Breast epithelium (tissue), 4 donors: ENCODE results near the gene BUB1. TPM values are rescaled to one million over a fixed set of nuclear protein-coding genes. Genes with fewer than 3 reads are reported as not detected.

Experiments used
- DNase-seq, 2 donors: peaks; one replicate each; pipeline ENCODE4 v3.0.0-alpha.2; 2019; ENCODE audit warnings: low spot score in 2 of 2
- H3K27ac ChIP-seq, 2 donors: fragments of 200-600 bp; sonication (generic) in 1 of 2; one replicate each; pipeline ENCODE4 v1.5.1; 2016 to 2019; ENCODE audit warnings: mild to moderate bottlenecking in 1 of 2
- H3K27me3 ChIP-seq, 2 donors: fragments of 200-600 bp; sonication (generic) in 1 of 2; one replicate each; pipeline versions ENCODE4 v1.5.1 to v1.6.0; 2017 to 2019; ENCODE audit warnings: control low read depth in 1 of 2, mild to moderate bottlenecking in 1 of 2
- H3K36me3 ChIP-seq: fragments of 200-600 bp; one replicate; pipeline ENCODE4 v1.5.1; 2019
- H3K4me1 ChIP-seq, 2 donors: fragments of 200-600 bp; sonication (generic); one replicate each; pipeline ENCODE4 v1.5.1; 2016 to 2019; ENCODE audit warnings: control low read depth in 1 of 2
- H3K4me3 ChIP-seq, 3 donors: fragments of 200-600 bp; sonication (generic); 1 replicate in 2 of 3; 2 replicates in 1 of 3; pipeline ENCODE4 v1.5.1; 2016 to 2019; ENCODE audit warnings: mild to moderate bottlenecking in 3 of 3, moderate library complexity in 2 of 3
- H3K9me3 ChIP-seq, 2 donors: fragments of 200-600 bp; sonication (generic) in 1 of 2; one replicate each; pipeline ENCODE4 v1.5.1; 2016 to 2019; ENCODE audit warnings: control low read depth in 1 of 2
- POLR2A ChIP-seq: fragments of 450-650 bp; IDR thresholded peaks from one replicate; pipeline ENCODE4 v1.6.1; 2016; ENCODE audit warnings: antibody characterized with exemption, mild to moderate bottlenecking, moderate library complexity
- POLR2AphosphoS5 ChIP-seq, 3 donors: sonication (generic); formaldehyde crosslinking; IDR thresholded peaks; one replicate each; pipeline ENCODE4 v1.6.1; 2017; ENCODE audit warnings: antibody characterized with exemption in 3 of 3
- intact Hi-C: fragments of 100-400 bp; cut with DNase I; formaldehyde crosslinking; loops from one replicate; pipeline ENCODE4 v1.15.1; 2023; ENCODE audit warnings: low total_unique reads
- total RNA-seq, 3 donors: library from RNA; depleted of rRNA; stranded (reverse); fragments of >200 nt; gene quantifications; one replicate each; pipeline ENCODE4 v1.1.0, GENCODE V29; 2016
- TF ChIP-seq, protein P1 (sequence below), 3 donors: fragments of 450-650 bp; IDR thresholded peaks; one replicate each; pipeline ENCODE4 v1.5.1; 2016 to 2017; ENCODE audit warnings: antibody characterized with exemption in 3 of 3, mild to moderate bottlenecking in 3 of 3, moderate library complexity in 3 of 3

BUB1 gene
- total RNA-seq, 3 donors from 2014 or later: 0.66 to 2.5 (median 2.2) TPM

DNA sequence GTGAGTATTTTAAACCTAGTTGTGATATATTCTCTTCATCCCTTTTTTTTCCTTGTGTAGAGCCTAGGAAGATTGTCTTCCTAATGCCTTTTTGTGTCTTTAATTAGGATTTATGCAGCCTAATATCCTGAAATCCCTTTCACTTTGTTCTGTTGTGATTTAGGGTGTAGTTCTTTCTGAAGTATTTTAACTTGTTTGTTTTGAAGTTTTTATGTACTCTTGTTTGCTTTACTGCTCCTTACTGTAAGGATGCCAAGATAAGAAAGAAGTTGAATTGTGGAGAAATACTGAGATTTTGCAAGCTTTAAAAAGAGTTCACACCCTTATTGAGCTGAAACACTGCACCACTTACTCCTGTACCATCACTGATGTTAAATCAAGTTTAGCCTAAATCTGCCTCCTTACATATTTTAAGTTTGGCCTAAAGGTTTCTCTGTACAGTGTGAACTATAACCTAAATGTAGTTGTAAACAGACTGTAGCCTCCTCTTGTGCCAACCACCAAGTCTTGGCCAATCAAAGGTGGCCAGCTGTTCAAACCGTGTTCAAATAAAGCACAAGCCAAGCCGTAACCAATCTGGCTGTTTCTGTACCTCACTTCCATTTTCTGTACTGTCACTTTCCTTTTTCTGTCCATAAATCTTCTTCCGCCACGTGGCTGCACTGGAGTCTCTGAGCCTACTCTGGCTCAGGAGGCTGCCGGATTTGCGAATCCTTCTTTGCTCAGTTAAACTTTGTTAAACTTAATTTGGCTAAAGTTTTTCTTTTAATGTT lies 36.8 kb upstream of the BUB1 start:
- no peak for TF ChIP-seq POLR2AphosphoS5 (IDR thresholded peaks at IDR 0.05)
- TF ChIP-seq, protein P1, sequence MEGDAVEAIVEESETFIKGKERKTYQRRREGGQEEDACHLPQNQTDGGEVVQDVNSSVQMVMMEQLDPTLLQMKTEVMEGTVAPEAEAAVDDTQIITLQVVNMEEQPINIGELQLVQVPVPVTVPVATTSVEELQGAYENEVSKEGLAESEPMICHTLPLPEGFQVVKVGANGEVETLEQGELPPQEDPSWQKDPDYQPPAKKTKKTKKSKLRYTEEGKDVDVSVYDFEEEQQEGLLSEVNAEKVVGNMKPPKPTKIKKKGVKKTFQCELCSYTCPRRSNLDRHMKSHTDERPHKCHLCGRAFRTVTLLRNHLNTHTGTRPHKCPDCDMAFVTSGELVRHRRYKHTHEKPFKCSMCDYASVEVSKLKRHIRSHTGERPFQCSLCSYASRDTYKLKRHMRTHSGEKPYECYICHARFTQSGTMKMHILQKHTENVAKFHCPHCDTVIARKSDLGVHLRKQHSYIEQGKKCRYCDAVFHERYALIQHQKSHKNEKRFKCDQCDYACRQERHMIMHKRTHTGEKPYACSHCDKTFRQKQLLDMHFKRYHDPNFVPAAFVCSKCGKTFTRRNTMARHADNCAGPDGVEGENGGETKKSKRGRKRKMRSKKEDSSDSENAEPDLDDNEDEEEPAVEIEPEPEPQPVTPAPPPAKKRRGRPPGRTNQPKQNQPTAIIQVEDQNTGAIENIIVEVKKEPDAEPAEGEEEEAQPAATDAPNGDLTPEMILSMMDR (IDR thresholded peaks at IDR 0.05): no peak
- no peak for DNase-seq
- no peak overlapping the region for H3K4me3 ChIP-seq
- H3K9me3 ChIP-seq: no peaks in the 10 kb centered on the region
- intact Hi-C loops: no loop called here
- no peak overlapping the region for H3K27ac ChIP-seq
- peaks cover 0 to 8% of the 10 kb centered on the region in 2 donors for H3K27me3 ChIP-seq
- H3K36me3 ChIP-seq: no peaks in the 10 kb centered on the region
- H3K4me1 ChIP-seq: no peaks in the 10 kb centered on the region

DNA sequence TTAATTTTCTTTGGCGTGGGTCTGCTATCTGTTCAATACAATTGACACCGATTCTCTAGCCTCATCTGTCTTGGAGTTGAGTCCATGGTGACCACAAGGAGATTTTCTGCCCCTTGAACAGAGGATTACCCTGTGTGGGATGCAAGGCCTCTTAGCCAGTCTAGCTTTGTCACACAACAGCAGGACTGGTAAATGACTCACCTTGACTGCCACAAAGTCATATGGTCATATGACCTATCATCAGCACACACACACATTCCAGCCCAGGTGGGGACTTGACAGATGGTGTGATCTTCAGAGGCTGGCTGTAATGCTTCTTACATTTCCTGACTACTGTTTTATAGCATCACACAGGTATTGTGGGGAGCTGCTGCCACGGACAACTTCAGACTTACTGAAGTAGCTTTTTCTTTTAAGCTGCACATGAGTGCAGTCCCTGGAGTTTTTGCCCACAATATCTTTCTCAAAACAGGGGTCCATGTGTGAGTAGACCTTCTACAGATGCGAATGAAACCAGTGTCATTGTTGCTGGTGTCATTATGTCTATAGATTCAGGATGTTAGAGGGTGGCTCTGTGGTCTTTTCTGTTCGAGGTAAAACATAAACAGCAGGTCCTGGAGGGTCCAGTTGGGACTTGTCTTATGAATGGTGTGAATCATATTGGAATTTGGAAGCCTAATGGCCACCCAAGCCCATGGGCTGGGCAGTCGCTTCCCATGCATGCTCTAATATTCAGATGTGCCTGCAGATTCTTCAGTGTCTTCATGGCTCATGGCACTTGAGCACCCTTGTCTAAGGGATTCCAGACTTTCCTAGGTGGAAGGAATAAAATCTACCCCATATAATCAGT lies 35.9 kb upstream of the BUB1 start:
- intact Hi-C loops: no loop called here
- DNase-seq: no peak
- Histone ChIP-seq H3K9me3 (no peaks in the 10 kb centered on the region), H3K27me3 (peaks cover 0 to 8% of the 10 kb centered on the region in 2 donors), H3K36me3 (no peaks in the 10 kb centered on the region), H3K4me1 (no peaks in the 10 kb centered on the region), H3K4me3 (no peak overlapping the region), H3K27ac (no peak overlapping the region)
- no peak for TF ChIP-seq POLR2A
- TF ChIP-seq POLR2AphosphoS5 (IDR thresholded peaks at IDR 0.05): no peak

DNA sequence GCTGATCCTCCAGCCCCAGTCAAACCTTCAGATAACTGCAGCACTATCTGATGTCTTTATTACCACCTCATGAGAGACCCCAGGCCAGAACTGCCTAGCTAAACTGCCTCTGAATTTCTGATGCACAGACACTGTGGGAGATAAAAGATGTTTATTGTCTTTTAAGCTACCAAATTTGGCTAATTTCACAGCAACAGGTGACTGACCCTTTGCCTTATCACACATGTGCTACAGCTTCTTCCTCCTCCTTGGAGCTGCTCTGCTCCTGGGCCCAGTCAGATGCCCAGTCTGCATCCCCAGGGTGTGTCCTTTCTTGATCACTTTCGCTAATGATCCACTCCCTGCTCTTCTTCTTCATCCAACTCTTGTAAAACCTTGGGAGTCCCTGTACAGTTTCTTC lies 34.9 kb upstream of the BUB1 start:
- no peaks in the 10 kb centered on the region for H3K9me3 ChIP-seq
- peaks cover 0 to 8% of the 10 kb centered on the region in 2 donors for H3K27me3 ChIP-seq
- no peak overlapping the region for H3K27ac ChIP-seq
- H3K4me3 ChIP-seq: no peak overlapping the region
- no peaks in the 10 kb centered on the region for H3K36me3 ChIP-seq
- DNase-seq: no peak
- TF ChIP-seq POLR2A (no peak), POLR2AphosphoS5 (IDR thresholded peaks at IDR 0.05) (no peak)
- TF ChIP-seq, protein P1 (IDR thresholded peaks at IDR 0.05): no peak
- intact Hi-C loops: no loop called here
- H3K4me1 ChIP-seq: no peaks in the 10 kb centered on the region

DNA sequence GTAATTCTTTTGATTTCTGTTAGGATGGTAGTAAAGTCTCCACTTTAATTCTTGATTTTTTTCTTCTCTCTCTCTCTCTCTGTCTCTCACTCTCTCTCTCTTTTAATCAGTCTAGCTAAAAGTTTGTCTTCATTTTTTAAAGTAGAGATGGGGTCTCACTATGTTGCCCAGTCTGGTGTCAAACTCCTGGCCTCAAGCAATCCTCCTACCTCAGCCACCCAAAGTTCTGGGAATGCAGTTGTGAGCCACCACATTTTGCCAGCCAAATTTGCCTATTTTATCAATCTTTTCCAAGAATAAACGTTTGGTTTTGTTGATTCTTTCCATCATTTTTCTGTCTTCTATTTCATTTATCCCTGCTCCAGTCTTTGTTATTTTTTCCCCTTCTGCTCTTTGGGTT lies 30.6 kb upstream of the BUB1 start:
- H3K27ac ChIP-seq: no peak overlapping the region
- intact Hi-C loops: no loop called here

DNA sequence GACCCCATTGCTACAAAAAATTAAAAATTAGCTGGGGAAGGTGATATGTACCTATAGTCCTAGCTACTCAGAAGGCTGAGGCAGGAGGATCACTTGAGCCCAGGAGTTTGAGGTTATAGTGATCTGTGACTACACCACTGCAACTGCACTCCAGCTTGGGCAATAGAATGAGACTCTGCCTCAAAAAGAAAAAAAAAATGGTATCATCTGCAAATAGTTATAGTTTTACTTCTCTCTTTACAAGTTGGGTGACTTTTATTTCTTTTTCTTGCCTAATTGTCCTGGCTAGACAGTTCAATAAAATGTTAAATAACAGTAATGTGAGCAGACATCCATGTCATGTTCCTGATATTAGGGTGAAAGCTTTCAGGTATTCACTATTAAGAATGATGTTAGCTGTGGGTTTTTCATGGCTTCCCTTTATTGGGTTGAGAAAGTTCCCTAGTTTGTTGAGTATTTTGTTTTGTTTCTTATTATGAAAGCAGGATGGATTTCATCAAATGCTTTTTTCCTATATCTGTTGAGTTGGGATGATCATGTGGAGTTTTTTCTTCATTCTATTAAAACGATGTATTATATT lies 29.6 kb upstream of the BUB1 start:
- intact Hi-C loops: no loop called here
- no peak overlapping the region for H3K4me3 ChIP-seq
- no peaks in the 10 kb centered on the region for H3K4me1 ChIP-seq
- H3K9me3 ChIP-seq: no peaks in the 10 kb centered on the region
- no peak for DNase-seq
- H3K27ac ChIP-seq: no peak overlapping the region
- TF ChIP-seq POLR2A (no peak), POLR2AphosphoS5 (IDR thresholded peaks at IDR 0.05) (no peak)
- TF ChIP-seq, protein P1 (IDR thresholded peaks at IDR 0.05): no peak
- peaks cover 0 to 5% of the 10 kb centered on the region in 2 donors for H3K27me3 ChIP-seq
- peaks cover 3% of the 10 kb centered on the region for H3K36me3 ChIP-seq

More for the DNA sequence above, 30.6 kb upstream of the BUB1 start:
- peaks cover 3% of the 10 kb centered on the region for H3K36me3 ChIP-seq
- no peak for DNase-seq
- peaks cover 0 to 8% of the 10 kb centered on the region in 2 donors for H3K27me3 ChIP-seq
- no peak overlapping the region for H3K4me3 ChIP-seq
- TF ChIP-seq POLR2A (no peak), POLR2AphosphoS5 (IDR thresholded peaks at IDR 0.05) (no peak)
- TF ChIP-seq, protein P1 (IDR thresholded peaks at IDR 0.05): no peak
- H3K9me3 ChIP-seq: no peaks in the 10 kb centered on the region
- no peaks in the 10 kb centered on the region for H3K4me1 ChIP-seq
